HL-60 (cell line): ENCODE data around the gene FBXL20.

Experiments
- CTCF ChIP-seq: IDR thresholded peaks from one replicate; pipeline ENCODE4 v1.5.1; 2011; ENCODE audit warnings: low read length, control low read depth, inconsistent platforms; ENCODE audit not compliant: insufficient read depth
- SPI1 ChIP-seq: IDR thresholded peaks from 2 replicates; pipeline ENCODE4 v1.6.1; 2012; ENCODE audit warnings: low read depth, mild to moderate bottlenecking, borderline replicate concordance

GRCh38 chr17:39240631-39241030 lies 160.8 kb downstream of the FBXL20 start:
- TF ChIP-seq CTCF = no peak
- TF ChIP-seq SPI1 = no peak
